GM12891 (cell line): ENCODE results near the gene STAT4.

ENCODE experiments used
- DNase-seq: peaks from one replicate; pipeline ENCODE4 v3.0.0; 2011; ENCODE audit warnings: low spot score; ENCODE audit not compliant: insufficient read length
- FAIRE-seq: peaks from 2 replicates; lab custom pipeline; 2011; peaks lifted over from hg19 to GRCh38; lab: Jason Lieb, UNC
- PAX5 ChIP-seq: IDR thresholded peaks from 2 replicates; pipeline ENCODE4 v1.6.1; 2011; ENCODE audit warnings: low read length, moderate library complexity, mild to moderate bottlenecking; ENCODE audit not compliant: insufficient read depth, severe bottlenecking
- POLR2A ChIP-seq: IDR thresholded peaks from 2 replicates; pipeline ENCODE4 v1.6.1; 2011; ENCODE audit warnings: low read depth, low read length, control low read depth
- POLR2AphosphoS5 ChIP-seq: IDR thresholded peaks from 2 replicates; pipeline ENCODE4 v1.6.1; 2011; ENCODE audit warnings: low read depth, low read length, control low read depth
- POU2F2 ChIP-seq: IDR thresholded peaks from 2 replicates; pipeline ENCODE4 v1.6.1; 2011; ENCODE audit warnings: low read depth, mild to moderate bottlenecking, control low read depth, low read length, moderate library complexity
- SPI1 ChIP-seq: IDR thresholded peaks from 2 replicates; pipeline ENCODE4 v1.6.1; 2011; ENCODE audit warnings: low read depth, low read length, control low read depth
- TAF1 ChIP-seq: IDR thresholded peaks from 2 replicates; pipeline ENCODE4 v1.6.1; 2011; ENCODE audit warnings: low read depth, low read length, control low read depth

The STAT4 gene

DNA sequence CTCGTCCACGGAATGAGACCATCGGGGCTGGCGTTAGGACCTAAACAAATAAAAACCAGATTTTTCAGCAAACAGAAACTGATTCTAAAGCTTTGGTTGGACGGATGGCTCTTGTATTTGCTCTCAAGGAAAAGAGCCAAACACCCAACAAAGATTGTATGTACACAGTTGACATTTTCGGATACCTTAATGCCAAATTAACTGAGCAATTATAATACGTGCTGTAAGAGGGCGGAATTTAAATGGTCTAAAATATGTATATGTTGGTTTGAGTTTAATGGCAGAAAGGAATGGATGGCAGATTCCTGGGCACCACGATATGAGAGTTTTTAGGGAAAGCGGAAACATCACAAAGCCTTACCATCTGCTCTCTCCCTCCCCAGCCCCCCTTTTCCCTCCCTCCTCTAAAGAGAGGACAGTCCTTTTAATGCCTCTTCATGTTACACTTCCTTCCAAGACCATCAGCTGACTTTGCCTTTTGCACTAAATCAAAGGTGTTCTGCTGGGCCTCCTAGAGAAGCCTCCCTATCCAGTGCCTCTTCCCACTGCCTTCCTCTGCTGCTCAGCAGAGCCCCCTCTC lies 170.1 kb downstream of the STAT4 start:
- DNase-seq (no peak), FAIRE-seq (no peak)
- TF ChIP-seq TAF1 = no peak
- TF ChIP-seq PAX5 = no peak
- peak; percentile 72 for TF ChIP-seq POLR2A
- peak; percentile 78 for TF ChIP-seq POLR2AphosphoS5

- DNase-seq (no peak), FAIRE-seq (no peak)
- no peak for TF ChIP-seq PAX5
- no peak for TF ChIP-seq TAF1
- peak; percentile 55; the same call in 1 of the 2 replicates for TF ChIP-seq POLR2A
- TF ChIP-seq POU2F2 = no peak
- TF ChIP-seq SPI1 = no peak
- 0 out of 2 replicates have a peak, but pooled peaks have one; percentile 47 for TF ChIP-seq POLR2AphosphoS5
Observed at GRCh38 chr2:190979906-190980629, 170.7 kb downstream of the STAT4 start.
